ENCODE measurements around the gene KIF16B.
"Not testable (repeated sequence)": the region's sequence is repeated elsewhere in the genome, so short reads cannot be mapped to it uniquely, and the experiment has no call there.

The KIF16B gene

GRCh38 chr20:16279320-16279719 is 293.9 kb downstream of the KIF16B start:
- DNase-seq = no peak

- DNase-seq = no peak
These were observed 299.3 kb downstream of the KIF16B start for GRCh38 chr20:16273812-16274555.

GRCh38 chr20:16272780-16273360 is 300.4 kb downstream of the KIF16B start:
- DNase-seq = no peak

GRCh38 chr20:16271450-16271849 is 301.8 kb downstream of the KIF16B start:
- DNase-seq = no peak

GRCh38 chr20:16270989-16271388 is 302.3 kb downstream of the KIF16B start:
- no peak for DNase-seq

- no peak for DNase-seq
These were observed 302.8 kb downstream of the KIF16B start for GRCh38 chr20:16270314-16270931.

GRCh38 chr20:16267526-16267925 is 305.7 kb downstream of the KIF16B start:
- DNase-seq = no peak

GRCh38 chr20:16265334-16265733 is 307.9 kb downstream of the KIF16B start:
- DNase-seq = no peak

- DNase-seq = no peak
These were observed 309.7 kb downstream of the KIF16B start for GRCh38 chr20:16263582-16263981.

- DNase-seq = no peak
These were observed 310.7 kb downstream of the KIF16B start for GRCh38 chr20:16262594-16262993.

- DNase-seq = no peak
These were observed 311.4 kb downstream of the KIF16B start for GRCh38 chr20:16261733-16262273.

GRCh38 chr20:16260911-16261310 is 312.3 kb downstream of the KIF16B start:
- DNase-seq = no peak

- not testable (repeated sequence) for DNase-seq
These were observed 313.1 kb downstream of the KIF16B start for GRCh38 chr20:16260133-16260532.

GRCh38 chr20:16258766-16259165 is 314.5 kb downstream of the KIF16B start:
- DNase-seq = no peak

- DNase-seq = no peak
These were observed 315.3 kb downstream of the KIF16B start for GRCh38 chr20:16257813-16258430.

- no peak for DNase-seq
These were observed 316.2 kb downstream of the KIF16B start for GRCh38 chr20:16257021-16257420.

- no peak for DNase-seq
These were observed 326.4 kb downstream of the KIF16B start for GRCh38 chr20:16246870-16247269.

- no peak for DNase-seq
These were observed 327.0 kb downstream of the KIF16B start for GRCh38 chr20:16246291-16246690.

GRCh38 chr20:16245879-16246278 is 327.4 kb downstream of the KIF16B start:
- DNase-seq = no peak

GRCh38 chr20:16244892-16245291 is 328.4 kb downstream of the KIF16B start:
- no peak for DNase-seq

GRCh38 chr20:16243470-16243869 is 329.8 kb downstream of the KIF16B start:
- DNase-seq = no peak

- no peak for DNase-seq
These were observed 331.3 kb downstream of the KIF16B start for GRCh38 chr20:16241911-16242310.

GRCh38 chr20:16240355-16240754 is 332.9 kb downstream of the KIF16B start:
- DNase-seq = no peak

All from activated CD4-positive, CD25-positive, alpha-beta regulatory T cell (primary cell).